NCI-H2107 treated with DMSO at 0.1 percent for 48 hours (cell line): Measurements from ENCODE around the gene RALBP1.
"Not testable (repeated sequence)": the region's sequence is repeated elsewhere in the genome, so short reads cannot be mapped to it uniquely, and the experiment has no call there.

Source experiments
- DNase-seq: peaks from one replicate; lab custom pipeline; 2025; ENCODE audit not compliant: unreplicated experiment; lab: John Stamatoyannopoulos, UW

RALBP1 gene

GRCh38 chr18:9474983-9475642, at the start of gene RALBP1:
Gene RALBP1 (plus strand): TSS chr18:9475513. CDS start chr18:9513046, 37,533 bp downstream.
- DNase-seq = peak; percentile 85

GRCh38 chr18:9426753-9427152, 48.6 kb upstream of the RALBP1 start:
- no peak for DNase-seq

GRCh38 chr18:9428301-9428706, 47.0 kb upstream of the RALBP1 start:
- no peak for DNase-seq

- DNase-seq = no peak
Observed at GRCh38 chr18:9428862-9429661, 46.3 kb upstream of the RALBP1 start.

GRCh38 chr18:9429662-9429993, 45.7 kb upstream of the RALBP1 start:
- no peak for DNase-seq

- DNase-seq = not testable (repeated sequence)
Observed at GRCh38 chr18:9430315-9430714, 45.0 kb upstream of the RALBP1 start.

- no peak for DNase-seq
Observed at GRCh38 chr18:9431296-9431695, 44.0 kb upstream of the RALBP1 start.

- not testable (repeated sequence) for DNase-seq
Observed at GRCh38 chr18:9433122-9433521, 42.2 kb upstream of the RALBP1 start.

GRCh38 chr18:9433671-9434121, 41.6 kb upstream of the RALBP1 start:
- DNase-seq = no peak

GRCh38 chr18:9434122-9434701, 41.1 kb upstream of the RALBP1 start:
- DNase-seq = no peak

- no peak for DNase-seq
Observed at GRCh38 chr18:9435041-9435440, 40.3 kb upstream of the RALBP1 start.

- no peak for DNase-seq
Observed at GRCh38 chr18:9436206-9436929, 38.9 kb upstream of the RALBP1 start.

GRCh38 chr18:9437021-9437437, 38.3 kb upstream of the RALBP1 start:
- no peak for DNase-seq

GRCh38 chr18:9437672-9438071, 37.6 kb upstream of the RALBP1 start:
- no peak for DNase-seq

GRCh38 chr18:9441061-9441460, 34.3 kb upstream of the RALBP1 start:
- DNase-seq = no peak

GRCh38 chr18:9444549-9444948, 30.8 kb upstream of the RALBP1 start:
- no peak for DNase-seq

- no peak for DNase-seq
Observed at GRCh38 chr18:9446839-9447238, 28.5 kb upstream of the RALBP1 start.

- DNase-seq = no peak
Observed at GRCh38 chr18:9447334-9447733, 28.0 kb upstream of the RALBP1 start.

- no peak for DNase-seq
Observed at GRCh38 chr18:9449600-9450414, 25.5 kb upstream of the RALBP1 start.

- not testable (repeated sequence) for DNase-seq
Observed at GRCh38 chr18:9450920-9451319, 24.4 kb upstream of the RALBP1 start.

- DNase-seq = no peak
Observed at GRCh38 chr18:9453283-9453682, 22.0 kb upstream of the RALBP1 start.
